GM21723 (cell line): ENCODE data around the gene LMF1.

Experiments used
- ATAC-seq: cut with Tn5 transposase; IDR thresholded peaks from one replicate; pipeline ENCODE4 v1.9.1; 2021; ENCODE audit warnings: mild to moderate bottlenecking, moderate library complexity; ENCODE audit not compliant: unreplicated experiment

LMF1 gene

DNA sequence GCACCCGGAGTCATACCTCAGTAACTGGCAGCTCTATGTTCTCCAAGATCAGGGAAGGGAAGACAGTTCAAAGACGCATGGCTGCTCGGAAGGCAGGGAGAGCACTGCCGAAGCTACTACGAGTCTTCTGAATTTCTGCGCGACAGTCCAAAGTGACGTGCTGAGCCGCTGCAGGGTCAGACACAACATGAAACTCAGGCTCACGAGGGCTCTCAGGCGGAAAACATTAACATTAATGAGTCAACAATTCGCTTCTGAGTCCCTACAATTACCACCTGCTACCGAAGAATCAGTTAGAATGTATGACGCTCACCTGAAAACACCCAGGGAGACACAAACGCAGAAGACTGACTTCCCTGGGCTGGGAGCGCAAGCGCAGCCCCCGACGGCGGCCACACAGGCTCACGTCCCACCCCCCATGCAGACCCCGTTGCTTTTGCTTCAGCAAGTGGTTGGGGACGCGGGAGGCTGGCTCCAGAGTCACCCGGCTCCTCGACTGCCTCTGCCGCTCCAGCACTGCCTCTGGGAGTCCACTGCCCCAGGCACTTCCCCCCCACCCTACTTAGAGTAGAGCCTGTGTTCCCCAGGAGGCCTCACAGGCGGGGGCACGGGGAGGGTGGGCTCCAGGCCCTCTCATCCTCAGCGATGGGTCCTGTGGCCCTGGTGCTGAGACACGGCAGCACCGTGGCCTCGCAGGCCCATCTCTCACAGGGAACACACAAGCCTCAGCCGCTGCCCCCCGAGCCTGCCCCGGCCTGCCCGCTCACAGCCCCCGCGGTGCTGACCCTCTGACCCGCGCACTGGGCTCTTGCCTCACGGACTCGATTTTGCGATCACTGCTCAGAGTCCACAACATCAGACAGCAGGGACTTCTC, 38.9 kb downstream of the LMF1 start:
- ATAC-seq = no peak

DNA sequence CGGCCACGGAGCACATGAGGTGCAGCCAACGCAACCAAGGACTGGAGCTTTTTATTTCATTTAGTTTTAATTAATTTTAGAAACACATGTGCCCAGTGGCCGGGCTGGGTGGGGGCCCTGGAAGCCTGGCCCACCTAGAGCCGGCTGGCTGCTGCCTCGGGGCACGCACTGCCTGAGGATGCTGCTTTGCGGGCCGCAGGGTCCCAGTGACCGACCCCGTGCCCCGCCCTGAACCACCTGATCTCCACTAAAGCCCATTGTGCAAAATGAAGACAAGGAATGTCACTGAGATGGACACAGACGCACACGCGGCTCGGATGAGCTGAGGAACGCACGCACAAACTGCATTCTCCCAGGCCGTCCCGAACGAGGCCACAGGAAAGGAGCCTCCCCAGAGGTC, 39.6 kb downstream of the LMF1 start:
- no peak for ATAC-seq

DNA sequence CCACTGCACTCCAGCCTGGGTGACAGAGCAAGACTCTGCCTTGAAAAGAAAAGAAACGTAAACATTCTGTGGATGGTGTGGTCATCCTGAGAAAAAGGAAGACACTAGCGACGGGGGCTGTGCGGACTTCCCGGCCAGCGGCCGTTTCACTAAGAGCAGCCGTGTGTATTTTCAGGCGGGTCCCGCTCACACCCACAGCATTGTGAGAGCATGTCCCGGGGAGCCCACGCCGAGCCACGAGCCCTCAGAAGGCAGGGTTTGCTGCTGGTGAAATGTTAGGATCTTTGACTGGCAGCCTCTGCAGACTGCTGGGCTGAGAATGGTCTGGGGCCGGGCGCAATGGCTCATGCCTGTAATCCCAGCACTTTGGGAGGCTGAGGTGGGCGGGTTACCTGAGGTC, 40.3 kb downstream of the LMF1 start:
- ATAC-seq = no peak

DNA sequence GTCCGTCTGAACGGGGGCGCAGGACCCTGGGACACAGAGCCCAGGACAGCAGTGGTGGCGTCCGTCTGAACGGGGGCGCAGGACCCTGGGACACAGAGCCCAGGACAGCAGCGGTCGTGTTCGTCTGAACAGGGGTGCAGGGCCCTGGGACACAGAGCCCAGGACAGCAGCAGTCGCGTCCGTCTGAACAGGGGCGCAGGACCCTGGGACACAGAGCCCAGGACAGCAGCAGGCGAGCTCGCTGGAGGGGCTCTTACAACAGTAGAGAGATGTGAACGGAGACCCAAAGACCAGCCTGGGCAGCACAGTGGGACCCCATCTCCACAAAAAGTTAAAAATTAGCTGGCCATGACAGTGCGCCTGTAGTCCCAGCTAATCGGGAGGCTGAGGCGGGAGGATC, 40.7 kb downstream of the LMF1 start:
- ATAC-seq = no peak

DNA sequence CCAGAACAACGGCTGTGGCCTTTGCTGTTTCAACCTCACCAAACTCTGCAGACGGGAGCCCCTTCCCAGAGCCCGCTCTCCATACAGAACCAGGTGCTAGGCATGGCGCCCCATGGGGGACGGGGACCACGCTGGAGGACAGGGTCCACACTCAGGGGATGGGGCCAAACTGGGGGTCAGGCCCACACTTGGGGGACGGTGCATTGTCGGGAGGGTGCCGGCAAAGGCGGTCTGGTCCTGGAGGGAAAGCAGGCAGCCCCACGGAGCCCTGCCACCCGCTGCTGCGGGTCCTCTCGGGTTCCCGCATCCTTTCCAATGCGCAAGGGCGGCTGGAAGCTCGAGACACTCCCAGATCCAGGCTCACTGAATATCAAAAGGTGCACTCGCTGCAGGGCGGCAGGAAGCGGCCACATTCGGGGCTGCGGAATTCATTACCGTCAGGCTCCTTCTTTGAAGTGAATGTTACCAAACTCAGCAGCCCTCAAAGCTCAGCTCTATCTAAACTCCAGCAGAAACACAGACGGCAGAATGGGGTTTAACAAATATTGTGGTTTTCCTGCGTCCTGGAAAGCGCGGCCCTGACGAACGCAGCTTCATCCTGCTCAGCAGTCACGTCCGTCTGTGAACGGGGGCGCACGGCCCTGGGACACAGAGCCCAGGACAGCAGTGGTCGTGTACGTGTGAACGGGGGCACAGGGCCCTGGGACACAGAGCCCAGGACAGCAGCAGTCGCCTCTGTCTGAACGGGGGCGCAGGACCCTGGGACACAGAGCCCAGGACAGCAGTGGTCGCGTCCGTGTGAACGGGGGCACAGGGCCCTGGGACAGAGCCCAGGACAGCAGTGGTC, 41.3 kb downstream of the LMF1 start:
- no peak for ATAC-seq

DNA sequence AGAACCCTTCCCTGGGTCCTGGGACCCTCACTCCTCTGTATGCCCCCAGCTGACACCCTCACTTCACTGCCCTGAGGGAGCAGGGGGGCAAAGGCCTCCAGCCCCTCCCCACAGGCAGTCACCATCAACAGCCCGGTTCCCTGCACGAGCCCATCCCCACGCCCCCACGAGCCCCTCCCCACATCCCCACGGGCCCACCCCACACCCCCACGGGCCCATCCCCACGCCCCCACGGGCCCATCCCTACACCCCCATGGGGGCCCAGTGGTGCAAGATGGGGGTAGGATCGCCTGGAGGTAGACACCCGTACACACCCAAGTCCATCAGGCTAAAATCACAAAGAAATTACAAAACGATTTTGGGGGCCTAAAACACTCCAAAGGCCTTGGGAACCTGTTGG, 42.3 kb downstream of the LMF1 start:
- ATAC-seq = no peak

DNA sequence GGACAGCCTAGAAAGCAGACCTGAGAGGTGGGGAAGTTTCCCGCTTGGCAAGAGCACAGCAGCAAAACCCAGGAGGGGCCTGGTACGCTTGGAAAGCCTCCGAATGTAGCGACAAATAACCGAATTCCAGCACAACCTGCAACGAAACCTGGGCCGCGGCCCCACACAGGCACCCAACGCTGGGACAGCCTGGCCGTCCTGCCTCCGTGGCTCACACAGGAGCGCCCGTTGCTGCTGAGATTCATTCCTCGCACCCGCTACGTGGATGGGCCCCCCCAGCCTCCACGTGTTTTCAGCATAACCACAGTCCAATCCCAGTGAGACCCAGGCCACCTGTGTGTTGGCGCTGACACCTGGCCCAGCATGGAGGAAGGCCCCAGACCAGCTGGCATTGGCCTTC, 42.9 kb downstream of the LMF1 start:
- no peak for ATAC-seq

DNA sequence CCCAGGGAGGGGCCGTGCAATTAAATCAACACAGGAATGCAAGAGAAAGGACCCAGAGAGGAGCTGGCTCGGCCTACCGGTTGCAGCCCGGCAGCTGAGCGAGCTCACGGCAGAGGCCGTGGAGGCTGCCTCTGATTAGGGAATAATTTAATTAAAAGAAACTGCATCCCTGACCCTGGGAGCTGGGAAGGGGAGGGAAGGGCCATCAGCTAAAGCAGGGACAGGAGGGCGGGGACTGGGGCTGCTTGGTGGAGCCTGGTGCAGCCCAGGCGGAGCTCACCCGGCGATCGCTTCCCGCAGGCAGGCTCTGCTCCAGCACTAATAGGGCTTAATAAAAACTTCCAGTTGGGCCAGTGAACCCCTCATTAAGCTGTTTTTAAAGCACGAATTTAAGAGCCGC, 43.4 kb downstream of the LMF1 start:
- no peak for ATAC-seq

DNA sequence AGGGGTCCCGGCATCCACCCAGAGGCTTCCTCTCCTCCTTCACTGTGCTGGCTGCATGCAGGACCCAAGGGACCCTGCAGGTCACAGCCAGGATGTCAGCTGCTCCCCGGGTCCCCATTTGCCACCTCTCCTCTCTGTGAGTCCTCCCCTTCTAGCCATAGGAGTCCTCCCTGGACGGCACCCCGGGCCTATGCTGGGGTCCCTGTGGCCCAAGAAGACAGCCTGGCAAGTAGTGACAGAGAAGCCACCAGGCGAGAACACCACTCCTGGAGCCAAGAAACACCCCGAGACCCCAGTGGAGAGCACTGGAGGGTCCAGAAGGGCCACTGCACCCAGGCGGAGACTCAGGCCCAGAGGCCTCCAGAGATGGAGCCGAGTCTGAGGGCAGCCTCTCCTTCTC, 44.1 kb downstream of the LMF1 start:
- no peak for ATAC-seq

DNA sequence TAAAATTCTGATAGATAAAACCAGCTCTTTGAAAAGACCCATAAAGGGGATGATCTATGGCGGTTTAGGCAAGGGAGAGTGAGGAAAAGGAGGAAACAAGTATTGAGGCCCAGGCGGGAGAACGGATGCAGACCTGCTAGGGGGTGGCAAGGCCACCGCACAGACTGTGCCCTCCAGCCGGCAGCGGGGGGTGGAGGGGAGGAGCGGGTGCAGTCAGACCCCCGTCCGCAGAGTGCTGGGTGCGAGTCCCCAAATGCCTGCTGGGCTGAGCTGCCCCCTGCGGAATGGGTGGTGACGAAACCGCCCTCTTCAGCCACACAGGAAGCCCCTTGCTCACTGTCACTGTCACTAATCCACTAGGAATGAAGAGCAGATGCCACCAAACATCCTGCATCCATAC, 46.0 kb downstream of the LMF1 start:
- ATAC-seq = no peak

DNA sequence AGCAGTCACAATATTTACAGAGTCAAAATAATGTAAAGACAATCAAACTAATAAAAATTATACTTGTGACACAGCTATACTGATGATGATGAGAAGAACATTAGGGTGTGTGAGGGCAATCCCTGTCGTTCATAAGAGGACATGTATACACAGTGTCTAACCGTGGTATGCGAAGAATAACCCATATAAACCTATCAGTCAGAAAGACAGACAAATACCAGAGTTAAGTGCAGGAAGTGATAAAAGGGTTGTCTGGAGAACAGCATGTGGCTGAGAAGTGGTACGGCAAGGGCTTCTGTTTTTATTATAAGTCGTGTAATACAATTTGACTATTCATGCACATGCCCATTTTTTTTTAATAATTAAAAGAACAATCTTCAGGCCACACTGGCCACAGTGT, 46.7 kb downstream of the LMF1 start:
- ATAC-seq = no peak

DNA sequence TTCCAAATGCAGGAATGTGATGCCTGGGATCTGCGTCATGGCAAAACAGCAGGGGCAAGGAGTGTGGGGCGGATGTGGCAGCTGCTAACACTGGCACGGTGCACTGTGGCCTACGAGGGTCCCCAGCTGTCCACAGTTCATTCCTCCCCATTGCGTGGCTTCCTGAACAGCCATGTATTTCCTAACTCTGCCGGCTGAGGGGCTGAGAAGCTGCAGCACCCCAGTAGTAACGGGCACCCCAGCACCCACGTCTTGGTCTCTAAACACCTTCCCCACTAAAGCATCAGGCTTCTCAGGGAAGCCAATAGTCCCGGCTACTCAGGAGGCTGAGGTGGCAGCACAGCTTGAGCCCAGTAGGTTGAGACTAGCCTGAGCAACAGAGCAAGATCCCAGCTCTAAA, 47.6 kb downstream of the LMF1 start:
- ATAC-seq = no peak

DNA sequence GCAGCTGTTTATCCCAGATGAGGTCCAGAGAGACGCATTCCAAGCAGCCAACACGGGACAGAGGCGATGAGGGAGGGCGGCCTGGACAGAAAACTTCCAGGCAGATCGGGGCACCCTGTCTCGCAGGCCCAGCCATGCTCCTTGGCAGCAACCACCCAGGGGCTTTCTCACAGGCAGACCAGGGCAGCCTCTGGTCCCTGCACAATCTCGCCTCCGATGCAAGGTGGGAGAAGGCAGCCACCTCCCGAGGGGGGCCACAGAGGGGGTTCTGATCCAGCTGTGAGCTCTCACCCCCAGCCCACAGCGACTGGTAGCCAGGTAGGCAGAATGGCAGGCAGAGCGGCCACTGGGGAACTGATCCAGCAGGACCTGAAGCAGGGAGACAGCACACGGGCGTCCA, 48.7 kb downstream of the LMF1 start:
- ATAC-seq = no peak

DNA sequence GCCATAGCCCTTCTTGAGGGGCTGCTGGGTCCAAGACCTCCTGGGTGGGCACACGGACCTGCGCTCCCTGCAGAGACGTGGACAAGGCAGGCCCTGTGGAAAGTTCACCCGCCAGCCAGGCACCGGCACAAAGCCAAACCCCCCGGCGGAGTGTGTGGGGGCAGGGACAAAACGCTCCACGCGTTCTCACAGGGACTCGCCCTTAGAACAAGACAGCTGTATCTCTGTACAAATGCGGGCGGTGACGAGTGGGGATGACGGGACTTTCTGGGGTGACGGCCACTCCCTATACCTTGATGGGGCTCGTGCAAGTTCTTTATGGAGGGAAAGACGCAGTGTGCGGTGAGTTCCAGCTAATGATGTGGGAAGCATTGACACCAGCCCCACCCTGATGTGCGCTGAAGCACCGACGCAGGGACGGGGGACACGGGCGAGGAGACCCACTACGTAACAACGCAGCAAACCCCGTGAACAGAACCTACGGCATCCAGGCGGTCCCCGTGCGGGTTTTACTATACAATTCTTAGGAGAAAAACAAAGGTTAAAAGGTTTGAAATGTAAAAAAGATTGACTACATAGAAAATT, 49.4 kb downstream of the LMF1 start:
- ATAC-seq = no peak

DNA sequence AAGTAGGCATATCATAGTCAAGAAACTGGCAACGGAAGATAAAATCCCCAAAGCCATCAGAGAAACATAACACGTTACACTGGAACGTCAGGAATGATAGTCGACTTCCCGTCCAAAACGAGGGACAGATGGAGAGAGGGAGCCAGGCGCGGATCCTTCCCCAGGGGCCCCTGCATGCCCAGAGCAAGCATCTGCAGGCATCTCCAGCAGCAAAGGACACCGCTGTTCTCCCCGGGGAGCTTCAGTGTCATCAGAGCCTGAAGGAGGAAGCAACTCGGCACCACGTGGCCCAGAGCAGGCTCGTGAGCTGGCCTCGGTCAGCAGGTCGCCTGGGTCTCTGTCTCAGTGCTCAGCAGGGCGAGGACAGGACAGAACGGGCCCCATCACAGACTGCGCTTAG, 50.1 kb downstream of the LMF1 start:
- no peak for ATAC-seq

DNA sequence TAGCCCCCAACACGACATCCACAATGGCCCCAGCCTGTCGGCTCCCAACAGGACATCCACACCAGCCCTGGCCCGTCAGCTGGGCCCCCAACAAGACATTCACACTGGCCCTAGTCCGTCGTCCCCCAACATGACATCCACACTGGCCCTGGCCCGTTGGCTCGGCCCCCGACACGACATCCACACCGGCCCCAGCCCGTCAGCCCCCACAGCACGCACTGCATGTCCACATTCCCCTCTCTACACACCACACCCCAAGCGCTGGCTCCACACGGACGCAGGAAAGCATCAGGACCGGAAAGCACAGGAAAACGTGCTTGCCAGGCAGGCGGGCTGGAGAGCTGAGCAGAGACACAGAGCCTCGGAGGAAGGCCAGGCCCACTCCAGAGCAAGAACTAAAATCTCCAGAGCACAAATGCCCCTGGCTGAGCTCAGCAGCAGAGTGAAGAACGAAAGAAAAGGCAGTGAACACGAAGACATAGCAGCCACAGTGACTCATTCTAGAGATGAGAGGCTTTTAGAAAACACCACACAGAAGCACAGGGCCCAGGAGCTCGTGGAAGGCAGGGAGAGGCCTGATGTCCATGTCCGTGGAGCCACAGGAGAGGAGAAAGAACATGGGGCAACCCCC, 50.6 kb downstream of the LMF1 start:
- no peak for ATAC-seq

DNA sequence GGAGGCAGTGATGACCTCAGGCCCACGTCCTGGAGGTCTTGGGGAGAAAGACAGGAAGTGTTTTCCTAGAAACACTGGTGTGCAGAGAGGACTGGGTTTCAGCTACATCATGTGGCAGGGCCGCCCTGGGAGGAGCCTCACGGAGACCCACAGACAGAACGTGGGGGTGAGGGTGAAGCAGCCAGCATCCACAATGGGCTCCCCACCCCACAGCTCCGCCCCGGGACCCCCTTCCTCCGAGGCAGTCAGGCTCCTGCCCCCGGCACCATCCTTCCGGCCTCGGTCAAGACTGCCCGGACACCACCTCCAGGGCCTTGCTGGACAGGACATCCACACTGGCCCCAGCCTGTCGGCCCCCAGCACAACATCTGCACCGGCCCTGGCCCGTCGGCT, 51.1 kb downstream of the LMF1 start:
- ATAC-seq = no peak

DNA sequence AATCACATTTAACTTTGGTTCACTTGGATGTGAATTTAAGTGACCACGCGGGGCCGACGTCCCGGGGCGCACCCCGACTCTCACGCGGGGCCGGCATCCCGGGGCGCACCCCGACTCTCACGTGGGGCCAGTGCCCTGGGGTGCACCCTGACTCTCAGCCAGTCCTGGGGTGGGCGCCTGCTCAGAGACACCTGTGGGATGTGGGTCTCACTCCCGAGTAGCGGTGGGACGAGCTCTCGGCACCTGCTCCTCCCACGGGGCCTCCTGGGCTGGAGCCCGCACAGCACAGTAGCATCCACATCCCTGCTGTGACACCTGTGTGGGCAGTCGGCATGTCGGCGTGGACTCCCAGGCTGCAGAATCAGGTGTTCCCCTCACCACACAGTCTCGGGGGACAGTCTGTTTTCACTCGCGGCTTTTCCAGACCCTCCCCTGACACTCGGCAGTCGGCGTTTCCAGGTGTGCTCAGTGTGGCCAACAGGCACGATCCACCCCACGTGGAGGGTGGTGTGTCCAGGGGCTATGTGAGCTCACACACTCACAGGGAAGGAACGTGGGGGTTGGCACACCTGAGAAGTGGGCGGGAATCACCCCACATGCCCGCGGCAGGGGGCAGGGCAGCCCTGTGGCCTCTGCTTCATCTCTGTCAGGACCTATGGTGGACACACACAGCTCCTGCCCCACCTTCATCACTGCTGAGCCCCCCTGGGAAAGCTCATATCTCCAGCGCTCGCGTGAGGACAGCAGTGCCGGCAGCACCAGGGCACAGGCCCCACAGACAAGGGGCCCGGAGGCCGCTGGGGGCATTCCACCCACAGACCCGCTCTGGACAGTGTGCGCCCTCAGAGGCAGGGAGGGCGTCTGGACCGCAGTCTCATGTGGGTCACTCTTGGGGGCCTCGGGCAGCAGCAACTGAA, 51.8 kb downstream of the LMF1 start:
- no peak for ATAC-seq

DNA sequence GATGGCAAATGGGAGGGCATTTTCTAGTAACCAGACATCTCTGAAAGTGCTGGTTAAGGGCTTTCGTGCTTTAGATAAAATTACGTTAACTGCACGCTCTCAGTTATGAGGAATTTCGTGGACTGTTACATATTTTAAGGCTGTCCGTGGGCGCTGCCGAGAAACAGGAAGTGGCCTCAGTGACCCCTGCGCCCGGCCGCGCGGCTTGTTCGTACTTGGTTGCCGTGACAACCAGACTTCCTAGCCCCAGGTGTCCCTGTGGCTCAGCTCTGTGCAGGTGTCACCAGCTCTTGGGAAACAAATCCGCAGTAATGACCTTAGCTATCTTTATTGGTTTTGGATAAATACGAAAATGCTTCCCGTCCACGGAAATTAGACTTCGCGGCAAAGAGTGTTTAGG, 52.7 kb downstream of the LMF1 start:
- no peak for ATAC-seq

DNA sequence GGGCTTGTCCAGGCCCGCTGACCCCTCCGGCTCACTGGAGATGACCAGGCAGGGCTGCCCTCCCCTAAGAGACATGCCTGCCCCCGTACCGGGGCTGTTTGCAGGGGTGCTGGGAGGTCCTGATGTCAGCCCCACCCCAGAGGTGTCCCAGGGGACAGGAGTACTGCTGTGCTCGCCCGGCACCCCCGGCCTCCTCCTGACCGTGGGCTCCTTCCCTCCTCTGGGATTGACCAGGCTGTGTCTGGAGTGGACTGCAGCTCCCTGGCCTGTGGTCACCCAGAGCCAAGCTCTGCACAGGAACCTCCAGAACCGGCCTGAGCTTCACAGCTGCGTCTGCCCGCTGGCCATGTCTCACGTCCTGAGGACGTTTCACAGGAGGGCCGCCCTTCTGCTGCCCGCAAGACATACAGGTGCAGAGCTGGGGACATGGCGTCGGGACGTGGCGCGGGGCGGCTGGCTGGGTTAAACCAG, 53.2 kb downstream of the LMF1 start:
- ATAC-seq = no peak
